HuH-7.5 (cell line): ENCODE results near the gene LIME1.
A peak's percentile ranks its signal among the peaks of the same experiment; 100 is the strongest.

Experiments
- DNase-seq: peaks from one replicate; pipeline ENCODE4 v3.0.0; 2011; ENCODE audit warnings: low spot score

LIME1 gene

GRCh38 chr20:63739130-63740069, 2.9 kb downstream of the LIME1 start, which contains the start of gene SLC2A4RG:
TSS of gene SLC2A4RG (plus strand) at chr20:63739776. CDS start at chr20:63739913, 137 bp downstream.
- DNase-seq, result peak; percentile 99

DNA sequence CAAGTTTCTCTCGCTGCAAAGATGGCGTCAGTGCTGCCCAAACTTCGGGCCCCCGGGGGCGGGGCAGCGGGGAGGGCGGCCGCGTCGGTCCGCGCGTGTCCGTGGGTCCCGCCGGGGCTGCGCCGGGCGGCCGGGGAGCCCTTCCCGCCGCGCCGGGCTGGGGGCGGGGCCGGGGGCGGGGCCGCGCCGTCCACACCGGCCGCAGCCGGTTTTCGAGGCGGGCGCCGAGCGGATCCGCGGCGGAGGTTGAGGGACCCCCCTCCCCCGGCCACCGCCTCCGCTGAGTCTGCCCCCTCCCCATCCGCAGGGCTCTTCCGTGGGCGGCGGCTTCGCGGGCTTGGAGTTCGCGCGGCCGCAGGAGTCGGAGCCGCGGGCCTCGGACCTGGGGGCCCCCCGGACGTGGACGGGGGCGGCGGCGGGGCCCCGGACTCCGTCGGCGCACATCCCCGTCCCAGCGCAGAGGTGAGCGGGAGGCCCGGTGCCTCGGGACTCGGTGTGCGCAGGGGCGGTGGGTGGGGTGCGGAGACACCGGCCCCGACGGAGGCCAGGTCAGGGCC, 3.7 kb downstream of the LIME1 start:
- DNase-seq, result peak; percentile 77

GRCh38 chr20:63740627-63741353, 4.3 kb downstream of the LIME1 start:
- DNase-seq, result peak; percentile 100

- peak; percentile 64 for DNase-seq
Measured at GRCh38 chr20:63741354-63741675, 4.9 kb downstream of the LIME1 start.

DNA sequence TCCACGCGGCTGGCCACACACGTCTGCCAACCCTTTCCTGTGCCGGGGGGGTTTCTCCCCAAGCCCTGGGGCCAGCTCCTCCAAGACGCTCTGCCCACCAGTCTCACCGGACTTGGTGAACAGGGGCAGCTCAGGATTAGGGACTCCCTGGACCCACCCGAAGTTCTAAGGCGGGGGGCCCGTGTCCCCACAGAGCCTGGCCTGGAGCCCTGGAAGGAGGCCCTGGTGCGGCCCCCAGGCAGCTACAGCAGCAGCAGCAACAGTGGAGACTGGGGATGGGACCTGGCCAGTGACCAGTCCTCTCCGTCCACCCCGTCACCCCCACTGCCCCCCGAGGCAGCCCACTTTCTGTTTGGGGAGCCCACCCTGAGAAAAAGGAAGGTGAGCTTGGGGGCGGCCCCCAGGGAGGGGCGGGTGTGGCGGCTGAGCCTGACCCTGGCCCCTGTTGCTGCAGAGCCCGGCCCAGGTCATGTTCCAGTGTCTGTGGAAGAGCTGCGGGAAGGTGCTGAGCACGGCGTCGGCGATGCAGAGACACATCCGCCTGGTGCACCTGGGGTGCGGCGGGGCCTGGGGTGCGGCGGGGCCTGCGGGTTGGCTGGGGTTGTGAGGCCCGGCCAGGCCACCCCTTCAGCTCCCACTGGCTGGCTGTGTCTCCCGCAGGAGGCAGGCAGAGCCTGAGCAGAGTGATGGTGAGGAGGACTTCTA, 5.4 kb downstream of the LIME1 start:
- DNase-seq, result peak; percentile 25

- DNase-seq, result peak; percentile 22
Measured at GRCh38 chr20:63742381-63743024, 6.0 kb downstream of the LIME1 start.

GRCh38 chr20:63743210-63743970, 6.9 kb downstream of the LIME1 start:
- no peak for DNase-seq

DNA sequence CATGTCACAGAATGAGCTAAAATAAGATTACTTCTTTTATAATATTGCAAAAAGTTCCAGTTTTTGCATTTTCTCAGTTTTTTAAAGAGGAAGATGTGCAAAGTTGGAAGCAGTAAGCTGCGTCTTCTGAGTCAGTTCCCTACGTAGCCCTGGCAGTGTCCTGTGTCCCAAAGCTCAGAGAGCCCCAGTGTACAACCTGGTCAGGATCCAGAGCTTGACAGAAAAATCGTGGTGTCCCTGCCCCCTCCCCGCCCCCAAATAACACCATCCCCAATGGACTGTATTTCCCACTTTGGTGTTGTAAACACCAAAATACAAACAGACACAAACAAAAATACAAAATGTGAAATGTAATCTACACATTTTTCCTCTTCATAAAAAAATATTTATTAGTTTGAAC, 7.7 kb downstream of the LIME1 start:
- DNase-seq, result peak; percentile 16

DNA sequence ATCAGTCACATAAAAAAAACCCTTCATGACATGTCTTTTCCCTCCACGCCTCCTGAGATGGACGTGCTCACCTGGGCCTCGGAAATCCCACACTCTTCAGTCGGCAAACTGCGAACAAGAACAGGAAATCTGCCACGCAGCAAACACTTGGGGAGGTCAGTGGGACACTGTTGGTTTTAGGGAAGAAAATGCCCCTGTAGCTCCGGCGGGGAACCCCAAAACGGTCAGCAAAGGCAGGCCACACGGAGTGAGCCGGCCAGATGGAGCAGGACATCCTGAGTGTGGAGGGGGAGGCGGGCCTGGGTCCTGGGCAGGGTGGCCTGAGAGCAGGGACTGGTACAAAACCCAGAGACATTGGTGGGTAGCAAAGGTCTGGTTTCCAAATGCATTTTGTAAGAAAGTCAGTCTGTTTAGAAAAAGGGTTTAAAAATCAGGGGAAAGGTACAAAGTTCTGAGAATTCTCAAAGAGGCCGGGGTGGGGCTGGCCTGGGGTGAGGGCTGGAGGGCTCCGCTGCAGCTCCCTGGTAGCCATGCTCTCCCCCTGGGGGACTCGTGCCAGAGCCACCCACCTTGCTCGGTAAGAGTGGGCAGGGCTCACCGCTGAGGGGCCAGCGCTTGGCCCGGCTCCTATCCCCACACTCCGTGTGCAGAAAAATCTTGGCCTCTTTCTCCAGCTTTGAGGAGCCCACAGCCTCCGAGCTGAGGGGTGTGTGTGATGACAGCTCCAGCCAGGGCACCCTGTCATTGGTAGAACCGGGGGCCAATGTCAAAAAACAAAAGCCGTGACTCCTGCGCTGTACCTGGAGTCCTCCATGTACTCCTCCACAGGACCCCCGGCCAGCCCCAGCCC, 8.3 kb downstream of the LIME1 start:
- peak; percentile 23 for DNase-seq

DNA sequence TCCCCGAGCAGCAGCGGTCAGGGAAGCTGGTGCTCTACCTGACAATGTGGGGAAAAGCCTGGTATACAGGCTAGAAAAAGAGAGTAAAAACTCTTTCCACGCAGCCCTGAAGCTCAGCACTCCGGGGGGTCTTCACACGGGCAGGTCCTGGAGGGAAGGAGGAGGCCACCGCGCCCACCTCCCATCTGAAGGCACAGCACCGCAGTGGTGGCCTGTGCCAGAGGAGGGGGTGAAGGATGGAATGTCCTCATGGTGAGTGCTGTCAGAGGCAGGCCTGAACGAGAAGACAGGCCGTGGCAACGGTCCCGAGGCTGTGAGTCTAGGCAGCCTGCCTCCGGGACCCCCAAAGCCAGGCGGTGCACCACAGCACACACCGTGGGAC, 9.0 kb downstream of the LIME1 start:
- DNase-seq, result peak; percentile 28

- DNase-seq, result peak; percentile 41
Measured at GRCh38 chr20:63745961-63746731, 9.7 kb downstream of the LIME1 start.

DNA sequence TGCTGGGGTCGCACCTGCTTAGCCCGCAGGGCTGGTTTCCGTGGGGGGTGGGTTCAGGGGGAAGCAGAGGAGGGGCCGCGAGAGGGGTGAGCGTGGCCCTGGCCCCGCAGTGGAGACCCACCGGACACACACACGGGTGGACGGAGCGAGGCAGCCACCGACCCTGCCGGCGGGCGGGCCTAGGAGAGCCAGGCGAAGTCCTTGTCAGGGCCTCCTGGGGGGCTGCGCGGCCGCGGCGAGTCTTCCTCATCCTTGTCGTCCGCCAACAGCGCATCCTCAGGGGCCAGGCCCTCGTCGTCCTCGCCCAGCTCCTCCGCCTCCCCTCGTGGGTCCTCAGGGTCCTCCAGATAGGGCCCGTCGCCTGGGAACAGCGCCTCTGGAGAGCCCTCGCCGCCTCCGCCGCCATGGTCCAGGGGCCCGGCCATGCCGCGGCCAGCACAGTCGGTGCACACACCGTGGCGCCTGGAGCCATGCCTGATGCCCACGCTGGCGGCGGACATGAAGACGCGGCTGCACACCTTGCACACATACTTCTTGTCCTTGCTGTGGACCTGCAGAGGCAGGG, 10.4 kb downstream of the LIME1 start:
- DNase-seq, result no peak

DNA sequence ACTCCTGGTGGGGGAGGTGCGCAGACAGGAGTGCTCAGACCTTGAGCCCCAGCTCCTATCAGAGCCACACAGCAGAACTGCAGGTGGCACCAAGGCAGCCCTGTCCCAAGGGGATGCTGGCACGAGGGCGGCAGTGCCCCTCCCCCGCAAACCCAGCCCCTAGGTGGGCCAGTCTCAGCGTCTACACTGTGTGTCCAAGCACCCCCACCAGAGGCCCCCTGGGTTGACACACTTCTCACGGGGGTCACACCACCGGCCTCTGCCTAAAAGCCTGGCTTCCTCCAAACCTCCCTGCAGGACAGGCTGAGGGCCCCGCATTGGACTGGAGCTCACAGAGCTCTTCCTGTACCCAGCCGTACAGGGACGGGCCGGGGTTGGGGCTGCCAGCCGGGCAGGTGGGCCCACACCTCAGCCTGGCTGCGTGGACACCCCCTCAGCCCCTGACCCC, 11.2 kb downstream of the LIME1 start:
- peak; percentile 29 for DNase-seq

- peak; percentile 22 for DNase-seq
Measured at GRCh38 chr20:63748070-63748933, 11.8 kb downstream of the LIME1 start.

DNA sequence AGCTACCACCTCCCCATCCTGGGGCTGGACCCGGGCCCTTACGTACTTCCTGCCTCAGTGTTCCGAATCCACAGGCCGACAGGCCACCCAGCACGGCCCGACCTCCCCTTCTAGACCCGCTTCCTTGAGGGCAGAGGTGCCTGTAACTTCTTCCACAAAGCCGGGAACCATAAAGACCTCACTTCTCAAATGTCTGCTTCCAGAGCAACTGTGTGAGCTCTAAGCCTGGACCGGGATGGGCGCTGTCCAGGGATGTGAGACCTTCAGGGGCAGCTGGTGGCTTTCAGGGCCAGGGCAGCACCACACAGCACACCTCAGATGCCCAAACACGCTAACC, 12.4 kb downstream of the LIME1 start:
- no peak for DNase-seq

- no peak for DNase-seq
Measured at GRCh38 chr20:63749597-63750508, 13.4 kb downstream of the LIME1 start.
